Neuronal stem cell (in vitro differentiated cells): Measurements from ENCODE around the gene NTN4.

Source experiments
- DNase-seq: peaks from one replicate; pipeline ENCODE4 v3.0.0-alpha.2; 2013; ENCODE audit warnings: low spot score
- H2AFZ ChIP-seq: one replicate; pipeline ENCODE4 v1.6.1; 2013; ENCODE audit warnings: mild to moderate bottlenecking, low read length, inconsistent platforms
- H2AK5ac ChIP-seq: 2 replicates; pipeline ENCODE4 v1.6.1; 2013; ENCODE audit warnings: low read depth, mild to moderate bottlenecking, inconsistent platforms, low read length, moderate library complexity, mixed read lengths
- H2BK120ac ChIP-seq: 2 replicates; pipeline ENCODE4 v1.6.1; 2013; ENCODE audit warnings: low read depth, mild to moderate bottlenecking, inconsistent platforms, low read length, moderate library complexity, mixed read lengths
- H2BK12ac ChIP-seq: one replicate; pipeline ENCODE4 v1.6.1; 2013; ENCODE audit warnings: low read length, inconsistent platforms
- H2BK15ac ChIP-seq: 2 replicates; pipeline ENCODE4 v1.6.1; 2013; ENCODE audit warnings: mild to moderate bottlenecking, low read length, inconsistent platforms, mixed read lengths
- H2BK5ac ChIP-seq: one replicate; pipeline ENCODE4 v1.6.1; 2013; ENCODE audit warnings: inconsistent platforms, mild to moderate bottlenecking, low read length, moderate library complexity
- H3K14ac ChIP-seq: one replicate; pipeline ENCODE4 v1.6.1; 2013; ENCODE audit warnings: low read length, inconsistent platforms
- H3K18ac ChIP-seq: 2 replicates; pipeline ENCODE4 v1.6.1; 2013; ENCODE audit warnings: low read length, inconsistent platforms
- H3K23ac ChIP-seq: 2 replicates; pipeline ENCODE4 v1.6.1; 2013; ENCODE audit warnings: low read depth, mild to moderate bottlenecking, mixed read lengths, low read length, inconsistent platforms; ENCODE audit not compliant: poor library complexity
- H3K27ac ChIP-seq: replicated peaks from 3 replicates; pipeline ENCODE4 v1.5.1; 2013; ENCODE audit warnings: low read length, inconsistent platforms
- H3K27me3 ChIP-seq, 3 experiments: 2 replicates each; pipeline ENCODE4 v1.6.1; 2013; ENCODE audit warnings: low read length in 3 of 3, mild to moderate bottlenecking in 2 of 3, inconsistent platforms in 1 of 3, low read depth in 1 of 3, mixed read lengths in 1 of 3, moderate library complexity in 1 of 3; ENCODE audit not compliant: control insufficient read depth in 3 of 3, insufficient read depth in 3 of 3
- H3K36me3 ChIP-seq, 2 donors: replicated peaks in 1 of 2; 2 replicates each; pipeline ENCODE4 v1.6.1; 2013; ENCODE audit warnings: low read length in 2 of 2; ENCODE audit not compliant: control insufficient read depth in 2 of 2, insufficient read depth in 2 of 2
- H3K4ac ChIP-seq: 2 replicates; pipeline ENCODE4 v1.6.1; 2013; ENCODE audit warnings: inconsistent platforms, mild to moderate bottlenecking, low read length, moderate library complexity
- H3K4me1 ChIP-seq, 2 donors: 1 replicate in 1 of 2; 2 replicates in 1 of 2; pipeline ENCODE4 v1.6.1; 2013; ENCODE audit warnings: low read length in 2 of 2, low read depth in 1 of 2; ENCODE audit not compliant: control insufficient read depth in 2 of 2, insufficient read depth in 1 of 2
- H3K4me2 ChIP-seq: one replicate; pipeline ENCODE4 v1.6.1; 2013; ENCODE audit warnings: mild to moderate bottlenecking, low read length, inconsistent platforms; ENCODE audit not compliant: insufficient read depth, poor library complexity, severe bottlenecking
- H3K4me3 ChIP-seq, 2 donors: 2 replicates each; pipeline ENCODE4 v1.5.1; 2013; ENCODE audit warnings: low read length in 2 of 2, mild to moderate bottlenecking in 2 of 2, inconsistent platforms in 1 of 2, moderate library complexity in 1 of 2
- H3K79me1 ChIP-seq: one replicate; pipeline ENCODE4 v1.6.1; 2013; ENCODE audit warnings: low read depth, mild to moderate bottlenecking, inconsistent platforms, low read length, moderate library complexity
- H3K9ac ChIP-seq: one replicate; pipeline ENCODE4 v1.6.1; 2013; ENCODE audit warnings: mild to moderate bottlenecking, low read depth, low read length, inconsistent platforms; ENCODE audit not compliant: poor library complexity
- H3K9me3 ChIP-seq, 2 donors: replicated peaks in 1 of 2; 2 replicates each; pipeline versions ENCODE3 to v1.6.1; 2013; ENCODE audit warnings: low read length in 2 of 2, mild to moderate bottlenecking in 2 of 2, inconsistent platforms in 1 of 2, low read depth in 1 of 2, mixed read lengths in 1 of 2, moderate library complexity in 1 of 2; ENCODE audit not compliant: control insufficient read depth in 2 of 2, insufficient read depth in 1 of 2
- H4K8ac ChIP-seq: one replicate; pipeline ENCODE4 v1.6.1; 2013; ENCODE audit warnings: low read depth, mild to moderate bottlenecking, inconsistent platforms, low read length, moderate library complexity
- H4K91ac ChIP-seq: one replicate; pipeline ENCODE4 v1.6.1; 2013; ENCODE audit warnings: low read length, low read depth, mild to moderate bottlenecking, inconsistent platforms; ENCODE audit not compliant: poor library complexity
- WGBS, 2 donors: extraction: QIAGEN DNeasy Blood & Tissue Kit; methylation state at CpG; one replicate each; pipeline ENCODE4 v1.1.7; 2013; ENCODE audit warnings: missing lambda C conversion rate in 2 of 2, mixed read lengths in 1 of 2; ENCODE audit not compliant: insufficient read length in 2 of 2, insufficient replicate concordance in 1 of 2; ENCODE audit errors: extremely low coverage in 2 of 2; 5-methylcytosine and 5-hydroxymethylcytosine counted together

Gene NTN4

DNA sequence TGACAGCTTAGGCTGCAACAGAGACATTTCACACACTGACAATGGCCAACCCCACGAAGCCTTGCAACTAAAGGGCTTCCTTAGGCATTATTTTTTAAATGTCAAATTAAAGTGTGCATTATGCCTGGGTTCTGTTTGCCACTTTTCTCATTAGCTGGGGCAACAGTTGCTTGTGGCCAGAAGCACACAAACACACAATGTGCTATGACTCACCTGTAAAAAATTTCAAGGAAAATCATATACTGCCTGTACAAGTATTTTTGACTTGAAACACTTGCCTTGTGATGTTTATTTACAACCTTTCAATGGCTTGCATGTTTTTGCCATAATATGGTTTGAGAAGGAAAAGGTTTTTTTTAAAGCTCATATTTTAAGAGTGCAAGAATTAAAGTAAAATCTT is 1.9 kb downstream of the NTN4 start:
- no peak overlapping the region for H4K8ac ChIP-seq
- H3K27ac ChIP-seq: no peak overlapping the region
- H3K4me3 ChIP-seq: no peak overlapping the region
- H3K36me3 ChIP-seq: peaks cover 0 to 3% of the 10 kb centered on the region in 2 donors
- no peak overlapping the region for H2BK5ac ChIP-seq
- H3K18ac ChIP-seq: no peak overlapping the region
- no peak overlapping the region for H2AFZ ChIP-seq
- H4K91ac ChIP-seq: no peak overlapping the region
- H3K27me3 ChIP-seq: peaks cover 0 to 89% (median 23%) of the 10 kb centered on the region in 3 experiments
- H2BK120ac ChIP-seq: no peak overlapping the region
- no peak overlapping the region for H2AK5ac ChIP-seq
- H3K4me2 ChIP-seq: no peak overlapping the region
- WGBS, 2 donors: no CpG with 5 or more reads among the region's 1 CpG
- H3K9ac ChIP-seq: no peak overlapping the region
- H3K23ac ChIP-seq: no peak overlapping the region
- peaks cover 0 to 3% of the 10 kb centered on the region in 2 donors for H3K4me1 ChIP-seq
- no peak overlapping the region for H2BK15ac ChIP-seq
- no peak for DNase-seq
- H3K14ac ChIP-seq: no peak overlapping the region
- no peaks in the 10 kb centered on the region for H3K79me1 ChIP-seq
- no peaks in the 10 kb centered on the region for H3K9me3 ChIP-seq
- no peak overlapping the region for H3K4ac ChIP-seq
- H2BK12ac ChIP-seq: no peak overlapping the region

GRCh38 chr12:95787274-95787818 is 3.2 kb downstream of the NTN4 start:
- H3K14ac ChIP-seq: no peak overlapping the region
- H2BK120ac ChIP-seq: no peak overlapping the region
- H3K4ac ChIP-seq: no peak overlapping the region
- H3K4me2 ChIP-seq: no peak overlapping the region
- H4K8ac ChIP-seq: no peak overlapping the region
- peaks cover 0 to 3% of the 10 kb centered on the region in 2 donors for H3K4me1 ChIP-seq
- no CpG with 5 or more reads among the region's 12 CpGs for whole genome bisulfite sequencing, 2 donors
- H3K4me3 ChIP-seq: no peak overlapping the region
- no peak overlapping the region for H3K27ac ChIP-seq
- no peak overlapping the region for H2BK12ac ChIP-seq
- no peak overlapping the region for H2BK5ac ChIP-seq
- peak overlapping the region; percentile 53 for H3K9ac ChIP-seq
- no peak overlapping the region for H3K18ac ChIP-seq
- H2AK5ac ChIP-seq: peak overlapping the region; percentile 6
- no peak overlapping the region for H4K91ac ChIP-seq
- peaks cover 0 to 83% (median 23%) of the 10 kb centered on the region in 3 experiments for H3K27me3 ChIP-seq
- peaks cover 0 to 3% of the 10 kb centered on the region in 2 donors for H3K36me3 ChIP-seq
- no peak overlapping the region for H2BK15ac ChIP-seq
- H3K23ac ChIP-seq: peak overlapping the region; percentile 70
- H3K79me1 ChIP-seq: no peaks in the 10 kb centered on the region
- H3K9me3 ChIP-seq: no peaks in the 10 kb centered on the region
- DNase-seq: no peak
- no peak overlapping the region for H2AFZ ChIP-seq

- no peak overlapping the region for H2BK5ac ChIP-seq
- H2AFZ ChIP-seq: no peak overlapping the region
- no peak overlapping the region for H3K4me2 ChIP-seq
- H3K27ac ChIP-seq: no peak overlapping the region
- no CpG with 5 or more reads among the region's 1 CpG for WGBS, 2 donors
- no peak overlapping the region for H3K4ac ChIP-seq
- H3K79me1 ChIP-seq: no peaks in the 10 kb centered on the region
- H4K8ac ChIP-seq: no peak overlapping the region
- no peak overlapping the region for H4K91ac ChIP-seq
- H3K9me3 ChIP-seq: no peaks in the 10 kb centered on the region
- no peak overlapping the region for H2BK12ac ChIP-seq
- H3K14ac ChIP-seq: no peak overlapping the region
- H2BK15ac ChIP-seq: no peak overlapping the region
- no peak overlapping the region for H3K23ac ChIP-seq
- no peak overlapping the region for H2AK5ac ChIP-seq
- H3K4me3 ChIP-seq: no peak overlapping the region
- no peak overlapping the region for H3K9ac ChIP-seq
- H3K18ac ChIP-seq: no peak overlapping the region
- H3K36me3 ChIP-seq: peaks cover 0 to 3% of the 10 kb centered on the region in 2 donors
- H3K27me3 ChIP-seq: peaks cover 0 to 60% (median 12%) of the 10 kb centered on the region in 3 experiments
- no peak for DNase-seq
- peaks cover 0 to 3% of the 10 kb centered on the region in 2 donors for H3K4me1 ChIP-seq
- H2BK120ac ChIP-seq: no peak overlapping the region
Observed at GRCh38 chr12:95784915-95785314, 5.6 kb downstream of the NTN4 start.

GRCh38 chr12:95784286-95784685 is 6.3 kb downstream of the NTN4 start:
- no peak overlapping the region for H4K91ac ChIP-seq
- no peak overlapping the region for H3K4ac ChIP-seq
- H3K9ac ChIP-seq: no peak overlapping the region
- H3K9me3 ChIP-seq: no peaks in the 10 kb centered on the region
- WGBS, 2 donors: no CpG with 5 or more reads among the region's 4 CpGs
- H3K23ac ChIP-seq: no peak overlapping the region
- no peaks in the 10 kb centered on the region for H3K79me1 ChIP-seq
- no peak overlapping the region for H2AK5ac ChIP-seq
- H3K4me3 ChIP-seq: no peak overlapping the region
- no peak overlapping the region for H2BK5ac ChIP-seq
- H3K14ac ChIP-seq: no peak overlapping the region
- H2BK12ac ChIP-seq: no peak overlapping the region
- no peak overlapping the region for H4K8ac ChIP-seq
- no peak overlapping the region for H2BK120ac ChIP-seq
- H2AFZ ChIP-seq: no peak overlapping the region
- peaks cover 0 to 53% (median 6%) of the 10 kb centered on the region in 3 experiments for H3K27me3 ChIP-seq
- no peak overlapping the region for H3K18ac ChIP-seq
- H2BK15ac ChIP-seq: no peak overlapping the region
- peaks cover 0 to 3% of the 10 kb centered on the region in 2 donors for H3K4me1 ChIP-seq
- no peak overlapping the region for H3K4me2 ChIP-seq
- no peak overlapping the region for H3K27ac ChIP-seq
- peaks cover 0 to 3% of the 10 kb centered on the region in 2 donors for H3K36me3 ChIP-seq
- no peak for DNase-seq
